Measurements from ENCODE around the gene NT5DC4. TPM values are rescaled to one million over a fixed set of nuclear protein-coding genes. Genes with fewer than 3 reads are reported as not detected.

NT5DC4 gene
- polyA plus RNA-seq, 2 of the 4 experiments (the other 2 are of a cell fraction): not detected

- TF ChIP-seq ELK1 (IDR thresholded peaks at IDR 0.05; ENCODE audit: low read depth, low read length) (no peak), SMC3 (IDR thresholded peaks at IDR 0.05) (no peak), USF2 (IDR thresholded peaks at IDR 0.05) (no peak), ZFP36 (IDR thresholded peaks at IDR 0.05; ENCODE audit: borderline replicate concordance, partially characterized antibody) (no peak), RARB (CRISPR knock-in tag; IDR thresholded peaks at IDR 0.05) (no peak), GATA3 (IDR thresholded peaks at IDR 0.05; ENCODE audit: borderline replicate concordance) (no peak), REST (IDR thresholded peaks at IDR 0.05) (no peak), HES2 (IDR thresholded peaks at IDR 0.05) (no peak), ZNF302 (CRISPR knock-in tag; IDR thresholded peaks at IDR 0.05) (no peak)
Measured at GRCh38 chr2:112754564-112754963, 33.7 kb downstream of the NT5DC4 start (continued).

- Histone ChIP-seq H3K4me1 (peaks cover 17% of the 10 kb centered on the region), H3K27ac (no peak overlapping the region), H3K4me2 (no peak overlapping the region), H3K4me3 (no peak overlapping the region), H3K9me3 (no peaks in the 10 kb centered on the region)
- DNase-seq (ENCODE audit: low read depth in 1 of 2, low spot score in 1 of 2) (no peak), FAIRE-seq (no peak), ATAC-seq (no peak)
- ChIA-PET POLR2A (no interaction called here), CTCF (interaction anchor here (0.7 to 3.4 kb wide), 3 partner anchors 130 to 202 kb away, joined by 3 to 17 read pairs (median 3); no protein-coding TSS in a partner anchor)
- TF ChIP-seq HMGXB4 (CRISPR knock-in tag; IDR thresholded peaks at IDR 0.05; ENCODE audit: borderline replicate concordance) (no peak), KDM1A (IDR thresholded peaks at IDR 0.05; ENCODE audit: low read depth) (no peak), KDM5A (IDR thresholded peaks at IDR 0.05) (no peak), EP300 (IDR thresholded peaks at IDR 0.05) (no peak), EHMT2 (IDR thresholded peaks at IDR 0.05; ENCODE audit: low read depth) (no peak), RCOR1 (IDR thresholded peaks at IDR 0.05; ENCODE audit: low read depth, low read length) (no peak), FOSL2 (IDR thresholded peaks at IDR 0.05) (no peak), FOSL2 (CRISPR knock-in tag; IDR thresholded peaks at IDR 0.05) (no peak), EHF (CRISPR knock-in tag; IDR thresholded peaks at IDR 0.05) (no peak), NR3C1 (IDR thresholded peaks at IDR 0.05) (no peak), TP53 (CRISPR knock-in tag; IDR thresholded peaks at IDR 0.05) (no peak), RFX5 (IDR thresholded peaks at IDR 0.05) (no peak), RAD21 (conservative IDR thresholded peaks at IDR 0.05 in 1 of 2, IDR thresholded peaks at IDR 0.05 in 1 of 2) (no peak), MAFK (IDR thresholded peaks at IDR 0.05; ENCODE audit: partially characterized antibody) (no peak), RNF2 (IDR thresholded peaks at IDR 0.05; ENCODE audit: borderline replicate concordance, low read depth) (no peak), NPAS2 (CRISPR knock-in tag; IDR thresholded peaks at IDR 0.05; ENCODE audit: borderline replicate concordance) (no peak)
- 96% methylated on average over 4 of the region's 4 CpGs for WGBS (ENCODE audit: missing lambda C conversion rate)
Measured at GRCh38 chr2:112755444-112755843, 34.6 kb downstream of the NT5DC4 start.
